Smooth muscle cell of trachea (primary cell): ENCODE measurements around the gene KIF2C. TPM values are rescaled to one million over a fixed set of nuclear protein-coding genes. Genes with fewer than 3 reads are reported as not detected.

Experiments used
- total RNA-seq: library from RNA; depleted of rRNA; stranded (reverse); fragments of >200 nt; gene quantifications from 2 replicates; pipeline ENCODE4 v1.2.1, GENCODE V29; 2014

KIF2C gene
- 2.2 and 52.5 TPM in 2 replicates for total RNA-seq

DNA sequence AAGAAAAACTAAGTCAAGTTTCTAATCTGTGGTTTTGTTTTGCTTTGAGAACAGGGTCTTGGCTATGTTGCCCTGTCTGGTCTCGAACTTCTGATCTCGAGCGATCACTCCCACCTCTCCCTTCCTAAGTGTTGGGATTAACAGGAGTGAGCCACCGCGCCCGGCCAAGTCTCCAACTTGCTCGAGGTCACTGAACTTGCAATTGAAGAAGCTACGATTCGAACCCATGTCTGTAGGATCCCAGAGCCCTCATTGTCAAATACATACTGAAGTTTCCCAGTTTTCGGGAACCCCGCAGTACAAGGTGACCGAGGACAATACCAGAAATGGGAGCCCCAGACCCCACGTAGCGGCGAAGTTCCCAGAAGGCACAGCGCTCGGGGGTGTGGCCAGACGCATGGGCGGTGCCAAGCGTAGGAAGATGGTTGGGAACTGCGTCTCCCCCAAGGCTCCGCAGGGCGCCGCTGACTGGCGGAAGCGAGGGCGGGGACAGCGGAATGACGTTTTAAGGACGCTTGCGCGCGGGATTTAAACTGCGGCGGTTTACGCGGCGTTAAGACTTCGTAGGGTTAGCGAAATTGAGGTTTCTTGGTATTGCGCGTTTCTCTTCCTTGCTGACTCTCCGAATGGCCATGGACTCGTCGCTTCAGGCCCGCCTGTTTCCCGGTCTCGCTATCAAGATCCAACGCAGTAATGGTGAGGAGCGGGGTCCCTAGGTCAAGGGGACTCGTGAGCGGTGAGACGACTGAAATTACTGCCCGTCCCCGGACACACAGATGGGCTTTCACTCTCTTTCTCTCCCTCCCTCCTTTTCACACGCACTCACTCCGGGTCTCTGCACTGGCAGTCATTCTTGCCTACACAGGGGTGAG lies at the start of gene KIF2C:
Gene KIF2C (plus strand): TSS at position 531 of the 872 bp plus-strand sequence. CDS start 96 bp downstream, at position 627.

DNA sequence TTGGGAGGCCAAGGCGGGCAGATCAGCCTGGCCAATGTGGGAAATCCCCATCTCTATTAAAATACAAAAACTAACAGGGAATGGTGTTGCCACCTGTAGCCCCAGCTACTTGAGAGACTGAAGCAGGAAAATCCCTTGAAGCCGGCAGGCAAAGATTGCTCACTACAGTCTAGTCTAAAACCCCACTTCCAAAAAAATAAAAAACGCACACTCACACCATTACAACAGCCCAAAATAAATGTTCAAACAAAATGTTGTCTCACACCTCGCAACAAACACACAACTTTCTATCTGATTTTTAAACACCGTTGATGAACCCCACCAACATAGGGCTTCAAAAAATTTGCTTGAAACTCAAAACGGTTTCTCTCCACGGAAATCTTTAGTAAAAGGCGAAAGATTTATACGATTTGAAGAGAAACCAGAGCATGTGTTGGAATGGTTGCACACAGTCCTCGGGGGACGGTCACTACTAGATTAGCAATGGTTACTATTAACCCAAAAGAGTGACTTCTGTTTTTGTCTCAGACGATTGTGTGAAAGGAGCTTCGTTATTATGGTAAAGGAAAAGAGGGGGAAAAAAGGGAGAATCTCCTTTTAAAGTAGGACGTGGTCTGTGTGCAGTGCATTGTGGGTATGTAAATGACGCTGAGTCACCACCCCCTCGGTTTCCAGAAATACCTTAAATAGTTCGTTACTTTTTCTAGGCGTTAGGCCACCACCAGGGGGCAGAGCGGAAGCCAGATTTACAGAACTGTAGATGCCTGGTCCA lies 8.7 kb upstream of the KIF2C start, which contains the start of gene RNU5D-1:
Gene RNU5D-1 (minus strand): TSS at position 430 of the 772 bp plus-strand sequence.

GRCh38 chr1:44775078-44775929 lies 35.7 kb downstream of the KIF2C start, which contains the start of gene RPS8:
Gene RPS8, plus strand, starts transcription at chr1:44775540. Its CDS starts 57 bp downstream, at chr1:44775597.

GRCh38 chr1:44788120-44788860 lies 48.7 kb downstream of the KIF2C start, which contains the start of gene BEST4:
Gene BEST4, minus strand, starts transcription at chr1:44788170. Its CDS starts 465 bp downstream, at chr1:44787705.

GRCh38 chr1:44799770-44800584 lies 60.3 kb downstream of the KIF2C start, which contains the start of gene PLK3:
Gene PLK3, plus strand, starts transcription at chr1:44800377. Its CDS starts 87 bp downstream, at chr1:44800464.

GRCh38 chr1:44806704-44807363 lies 67.2 kb downstream of the KIF2C start, which contains the start of gene DYNLT4:
Gene DYNLT4, minus strand, starts transcription at chr1:44807351. Its CDS starts 683 bp downstream, at chr1:44806668.

GRCh38 chr1:44808063-44808937 lies 68.7 kb downstream of the KIF2C start, which contains the start of gene BTBD19:
Gene BTBD19, plus strand, starts transcription at chr1:44808523. Its CDS starts 298 bp downstream, at chr1:44808821.

Other genes starting within 250 kb of the KIF2C start
- gene TMEM53, start 65.4 kb upstream of the KIF2C start, total RNA-seq = 6.3 and 8.6 TPM in 2 replicates
- gene ARMH1, start 65.1 kb upstream of the KIF2C start, total RNA-seq = 1.3 and 5.0 TPM in 2 replicates
- gene RNU5D-1, start 8.7 kb upstream of the KIF2C start, total RNA-seq = not detected in 2 replicates
- 1,101 and 2,066 TPM in 2 replicates for gene RPS8, start 35.7 kb downstream of the KIF2C start, total RNA-seq
- 0.33 TPM in 1 of 2 replicates, not detected in the other for gene BEST4, start 48.3 kb downstream of the KIF2C start, total RNA-seq
- 14.4 and 32.7 TPM in 2 replicates for gene PLK3, start 60.5 kb downstream of the KIF2C start, total RNA-seq
- not detected in 2 replicates for gene DYNLT4, start 67.5 kb downstream of the KIF2C start, total RNA-seq
- gene BTBD19, start 68.7 kb downstream of the KIF2C start, total RNA-seq = 3.9 and 10.1 TPM in 2 replicates
- 0.33 and 0.73 TPM in 2 replicates for gene PTCH2, start 103.4 kb downstream of the KIF2C start, total RNA-seq
- gene EIF2B3, start 246.8 kb downstream of the KIF2C start, total RNA-seq = 32.6 and 62.1 TPM in 2 replicates